GM19463 (cell line): ENCODE results near the gene MOB2.
"Not testable (repeated sequence)": the region's sequence is repeated elsewhere in the genome, so short reads cannot be mapped to it uniquely, and the experiment has no call there.

Experiments
- ATAC-seq: cut with Tn5 transposase; IDR thresholded peaks from one replicate; pipeline ENCODE4 v1.9.1; 2021; ENCODE audit warnings: mild to moderate bottlenecking, moderate library complexity; ENCODE audit not compliant: unreplicated experiment

The MOB2 gene

GRCh38 chr11:1446623-1447022 is 40.0 kb downstream of the MOB2 start:
- ATAC-seq, result no peak

GRCh38 chr11:1445741-1446445 is 40.7 kb downstream of the MOB2 start:
- ATAC-seq, result no peak

- no peak for ATAC-seq
These were observed 41.7 kb downstream of the MOB2 start for GRCh38 chr11:1444823-1445422.

GRCh38 chr11:1444321-1444720 is 42.3 kb downstream of the MOB2 start:
- no peak for ATAC-seq

- no peak for ATAC-seq
These were observed 42.8 kb downstream of the MOB2 start for GRCh38 chr11:1443737-1444136.

GRCh38 chr11:1442807-1443366 is 43.7 kb downstream of the MOB2 start:
- ATAC-seq, result no peak

GRCh38 chr11:1442163-1442562 is 44.4 kb downstream of the MOB2 start:
- ATAC-seq, result no peak

- no peak for ATAC-seq
These were observed 46.1 kb downstream of the MOB2 start for GRCh38 chr11:1440496-1440895.

GRCh38 chr11:1440066-1440465 is 46.5 kb downstream of the MOB2 start:
- no peak for ATAC-seq

GRCh38 chr11:1439341-1439740 is 47.2 kb downstream of the MOB2 start:
- ATAC-seq, result no peak

GRCh38 chr11:1438967-1439330 is 47.6 kb downstream of the MOB2 start:
- ATAC-seq, result no peak

GRCh38 chr11:1438261-1438966 is 48.2 kb downstream of the MOB2 start:
- no peak for ATAC-seq

- no peak for ATAC-seq
These were observed 49.1 kb downstream of the MOB2 start for GRCh38 chr11:1437500-1437899.

- no peak for ATAC-seq
These were observed 50.0 kb downstream of the MOB2 start for GRCh38 chr11:1436468-1437039.

GRCh38 chr11:1435820-1436467 is 50.6 kb downstream of the MOB2 start:
- ATAC-seq, result no peak

- not testable (repeated sequence) for ATAC-seq
These were observed 51.1 kb downstream of the MOB2 start for GRCh38 chr11:1435479-1435819.

- no peak for ATAC-seq
These were observed 52.5 kb downstream of the MOB2 start for GRCh38 chr11:1433977-1434640.

GRCh38 chr11:1433568-1433967 is 53.0 kb downstream of the MOB2 start:
- no peak for ATAC-seq

GRCh38 chr11:1428762-1429316 is 57.7 kb downstream of the MOB2 start:
- ATAC-seq, result no peak

GRCh38 chr11:1425439-1425838 is 61.1 kb downstream of the MOB2 start:
- no peak for ATAC-seq
